GM21367 (cell line): ENCODE measurements around the gene NRN1.
"Not testable (repeated sequence)": the region's sequence is repeated elsewhere in the genome, so short reads cannot be mapped to it uniquely, and the experiment has no call there.

Experiments used
- ATAC-seq: cut with Tn5 transposase; IDR thresholded peaks from one replicate; pipeline ENCODE4 v1.9.1; 2021; ENCODE audit not compliant: unreplicated experiment

Gene NRN1

GRCh38 chr6:6006428-6007365 lies at the start of gene NRN1:
TSS of gene NRN1 (minus strand) at chr6:6006925. CDS start at chr6:6006749, 176 bp downstream.
- no peak for ATAC-seq

GRCh38 chr6:6052216-6052615 lies 45.5 kb upstream of the NRN1 start:
- no peak for ATAC-seq

GRCh38 chr6:6046716-6047115 lies 40.0 kb upstream of the NRN1 start:
- no peak for ATAC-seq

DNA sequence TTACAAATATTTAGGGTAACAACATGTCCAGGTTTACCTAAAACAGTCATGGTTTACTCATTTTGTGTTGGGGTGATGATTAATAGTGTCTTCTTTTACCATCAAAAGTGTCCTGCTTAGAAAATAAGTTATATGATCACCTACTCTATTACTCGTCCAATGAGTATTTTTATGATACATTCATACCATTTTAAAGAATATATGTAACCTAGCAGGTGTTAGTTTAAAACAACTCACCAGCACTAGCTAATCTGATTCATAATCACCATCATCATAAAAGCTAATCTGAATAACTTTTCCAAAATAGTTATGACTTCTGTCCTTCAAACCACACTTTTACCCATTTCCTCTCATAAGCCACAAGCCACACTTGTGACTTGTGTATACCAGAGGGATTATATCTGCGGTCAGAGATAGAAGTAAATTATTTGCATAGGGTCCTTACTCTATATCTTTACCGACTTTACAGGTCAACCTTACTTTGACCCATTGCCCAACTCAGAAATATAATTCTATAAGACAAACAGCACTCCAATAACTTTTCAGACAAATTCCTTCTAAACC lies 33.3 kb upstream of the NRN1 start:
- ATAC-seq = no peak

DNA sequence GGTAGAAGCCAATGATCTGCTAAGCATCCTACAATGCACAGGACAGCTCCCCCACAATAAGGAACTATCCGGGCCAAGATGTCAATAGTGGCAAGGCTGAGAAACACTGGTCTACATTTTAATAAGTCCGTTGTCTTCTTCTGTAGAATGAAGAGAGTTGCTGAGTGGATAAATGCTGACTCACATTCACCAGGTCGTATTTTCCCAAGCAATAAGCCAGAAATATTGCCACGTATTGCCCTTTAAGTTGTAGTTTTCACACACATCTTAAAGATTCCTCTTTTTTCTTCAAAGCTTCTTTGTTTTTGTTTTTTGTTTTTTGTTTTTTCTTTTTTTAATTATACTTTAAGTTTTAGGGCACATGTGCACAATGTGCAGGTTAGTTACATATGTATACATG lies 30.5 kb upstream of the NRN1 start:
- ATAC-seq = no peak

GRCh38 chr6:6033858-6034257 lies 27.1 kb upstream of the NRN1 start:
- ATAC-seq = no peak

GRCh38 chr6:6026513-6027205 lies 19.9 kb upstream of the NRN1 start:
- no peak for ATAC-seq

- ATAC-seq = no peak
Measured at GRCh38 chr6:6025736-6026135, 19.0 kb upstream of the NRN1 start.

- ATAC-seq = no peak
Measured at GRCh38 chr6:6024220-6024619, 17.5 kb upstream of the NRN1 start.

DNA sequence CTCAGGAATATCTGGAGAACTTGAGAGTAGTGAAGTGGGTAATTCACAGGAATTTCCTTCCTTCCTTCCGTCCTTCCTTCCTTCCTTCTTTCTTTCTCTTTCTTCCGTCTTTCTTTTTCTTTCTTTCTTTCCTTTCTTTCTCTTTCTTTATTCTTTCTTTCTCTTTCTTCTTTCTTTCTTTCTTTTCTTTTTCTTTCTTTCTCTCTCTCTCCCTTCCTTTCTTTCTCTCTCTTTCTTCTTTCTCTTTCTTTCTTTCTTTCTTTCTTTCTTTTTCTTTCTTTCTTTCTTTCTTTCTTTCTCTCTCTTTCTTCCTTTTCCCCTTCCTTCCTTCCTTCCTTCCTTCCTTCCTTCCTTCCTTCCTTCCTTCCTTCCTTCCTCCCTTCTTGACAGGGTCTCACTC lies 16.1 kb upstream of the NRN1 start:
- not testable (repeated sequence) for ATAC-seq

DNA sequence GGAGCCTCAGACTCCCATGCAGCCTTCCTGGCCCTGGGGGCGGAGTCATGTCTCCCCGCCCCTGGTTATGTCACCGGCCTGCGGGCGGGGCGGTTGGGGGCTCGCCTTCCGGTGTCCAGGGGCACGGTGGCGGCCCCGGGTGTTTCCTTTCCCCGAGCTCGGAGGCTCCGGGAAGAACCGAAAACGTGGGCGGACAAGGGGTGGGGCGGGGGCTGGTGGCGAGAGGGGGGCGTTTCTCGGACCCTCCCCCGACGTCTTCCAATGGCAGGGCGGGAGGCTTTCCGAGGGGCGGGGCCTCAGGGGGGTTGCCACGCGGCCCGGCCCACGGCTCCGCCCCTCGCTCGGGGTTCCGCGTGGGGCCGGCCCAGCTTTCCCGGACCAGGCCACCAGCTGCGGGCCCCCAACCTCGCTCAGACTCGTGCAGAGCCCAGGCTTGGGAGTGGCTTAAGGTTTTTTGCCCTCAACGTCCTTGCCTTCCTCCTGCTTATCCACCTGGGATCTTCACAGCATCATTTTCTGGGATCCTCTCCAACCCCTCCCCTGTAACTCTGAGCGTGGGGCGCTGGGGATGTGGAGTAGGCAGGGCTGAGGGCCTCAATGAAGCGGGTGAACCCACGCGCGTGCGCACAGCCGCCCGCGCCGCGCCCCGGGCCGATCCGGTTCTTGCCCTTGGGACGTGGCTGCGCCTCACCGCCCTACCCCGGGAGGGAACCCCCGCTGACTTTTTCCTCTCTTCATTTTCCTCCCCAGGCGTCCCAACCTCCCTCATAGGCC lies 2.1 kb upstream of the NRN1 start:
- peak; percentile 71 for ATAC-seq

GRCh38 chr6:6008089-6008647 lies 1.4 kb upstream of the NRN1 start:
- ATAC-seq = no peak

DNA sequence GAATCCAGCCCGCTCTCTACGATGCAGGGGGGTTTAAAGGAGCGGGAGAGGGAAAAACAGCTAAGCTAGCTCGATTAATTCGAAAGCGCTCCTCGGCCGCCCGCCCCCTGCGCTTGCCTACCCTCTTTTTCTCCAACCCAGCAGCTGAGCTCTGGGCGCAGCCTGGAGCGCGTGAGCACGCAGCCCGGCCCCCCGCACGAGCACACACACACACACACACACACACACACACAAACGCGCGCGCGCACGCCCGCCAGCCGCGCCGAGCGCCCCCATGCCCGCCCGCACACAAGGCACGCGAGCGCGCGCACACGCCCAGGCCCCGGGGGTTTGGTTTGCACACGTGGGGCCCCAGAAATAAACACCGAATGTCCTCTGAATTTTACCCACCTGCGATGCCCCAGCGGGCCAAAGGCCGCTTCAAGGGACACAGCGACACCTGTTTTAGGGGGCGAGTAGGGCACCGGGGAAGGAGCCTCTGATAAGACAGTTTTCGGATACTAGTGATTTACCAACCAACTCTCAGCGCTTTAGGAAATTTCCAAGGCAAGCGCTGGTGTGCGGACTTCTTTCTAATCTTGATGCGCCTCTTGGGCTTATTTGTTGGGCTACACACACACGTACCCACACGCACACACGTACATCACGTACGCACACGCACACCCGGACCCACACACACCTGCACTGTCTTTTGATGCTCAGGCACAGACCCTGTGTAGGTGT lies 802 bp upstream of the NRN1 start:
- ATAC-seq = no peak

GRCh38 chr6:6006006-6006427 lies 708 bp downstream of the NRN1 start:
- ATAC-seq = no peak

DNA sequence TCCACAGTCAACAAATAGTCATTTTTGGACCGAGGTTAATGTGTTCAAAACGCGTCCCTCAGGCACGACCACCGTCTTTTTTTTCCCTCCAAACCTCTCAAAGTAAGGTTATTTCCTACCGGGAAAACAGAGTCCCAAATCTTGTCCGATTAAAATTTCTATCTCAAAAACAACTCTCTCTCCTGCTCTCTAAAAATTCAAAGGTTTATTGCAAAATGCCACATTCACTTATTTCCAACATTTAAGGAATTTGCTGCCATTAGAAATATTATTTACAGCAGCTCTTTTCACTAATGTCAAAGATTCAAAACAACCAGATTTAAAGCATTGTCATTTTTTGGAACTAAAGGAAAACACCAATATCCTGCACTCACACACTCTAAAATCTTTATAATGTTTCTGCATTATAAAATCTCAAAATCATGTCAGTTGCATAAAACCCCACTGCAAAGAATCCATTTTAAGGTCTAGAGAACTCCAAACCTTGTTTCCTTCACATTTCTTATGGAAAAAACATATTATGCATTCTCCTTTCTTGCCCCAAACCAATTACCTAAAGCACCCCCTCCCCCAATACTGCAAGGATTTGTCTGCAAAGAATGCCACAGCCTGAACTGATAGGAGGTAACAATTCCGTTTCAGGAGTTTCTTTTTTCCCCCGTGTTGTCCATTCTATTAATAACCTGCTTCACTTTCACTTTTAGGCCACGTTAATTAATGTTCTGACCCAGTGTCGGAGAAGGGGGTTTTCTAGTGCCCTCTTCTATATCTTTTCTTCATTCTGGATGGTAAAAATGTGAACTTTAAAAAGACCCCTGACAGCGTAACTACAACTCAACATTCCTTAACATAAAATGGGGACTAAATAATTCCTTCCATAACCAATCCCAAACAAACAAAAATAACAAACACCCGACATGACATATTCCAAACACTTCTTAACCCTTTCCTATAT lies 1.4 kb downstream of the NRN1 start:
- ATAC-seq = no peak

DNA sequence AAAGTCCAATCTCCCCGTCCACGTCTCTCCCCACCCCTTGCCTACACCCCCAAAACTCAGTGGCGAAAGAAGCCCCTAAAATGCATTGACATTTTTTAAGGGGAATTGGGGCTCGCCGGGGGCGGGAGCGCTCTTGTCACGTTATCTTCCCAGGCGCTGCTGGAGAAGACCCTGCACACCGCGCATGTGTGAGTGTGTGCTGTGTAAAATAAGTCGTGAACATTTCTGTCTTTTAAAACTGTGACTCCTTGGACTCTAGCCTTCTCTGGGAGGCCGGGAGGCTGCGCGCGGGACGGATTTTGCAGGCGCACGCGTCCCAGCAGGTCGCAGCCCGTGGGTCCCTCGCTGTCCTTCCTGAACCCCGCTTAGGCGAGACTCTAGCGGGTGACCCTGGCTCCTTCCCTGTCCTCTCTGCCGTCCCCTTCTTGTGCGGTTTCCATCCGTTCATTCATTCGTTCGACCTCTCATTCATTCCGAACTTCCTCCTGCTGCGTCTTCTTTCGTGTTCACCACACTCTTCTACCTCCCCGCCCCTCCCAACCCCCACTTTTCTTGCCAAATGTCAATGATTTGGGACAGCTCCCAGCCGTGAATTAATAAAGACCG lies 2.2 kb downstream of the NRN1 start:
- no peak for ATAC-seq

- no peak for ATAC-seq
Measured at GRCh38 chr6:6003621-6004366, 2.9 kb downstream of the NRN1 start.
